ENCODE data around the gene MMD. TPM values are rescaled to one million over a fixed set of nuclear protein-coding genes. Genes with fewer than 3 reads are reported as not detected.

The MMD gene
- polyA plus RNA-seq, 1 donor from 2014 or later, result 111 TPM

DNA sequence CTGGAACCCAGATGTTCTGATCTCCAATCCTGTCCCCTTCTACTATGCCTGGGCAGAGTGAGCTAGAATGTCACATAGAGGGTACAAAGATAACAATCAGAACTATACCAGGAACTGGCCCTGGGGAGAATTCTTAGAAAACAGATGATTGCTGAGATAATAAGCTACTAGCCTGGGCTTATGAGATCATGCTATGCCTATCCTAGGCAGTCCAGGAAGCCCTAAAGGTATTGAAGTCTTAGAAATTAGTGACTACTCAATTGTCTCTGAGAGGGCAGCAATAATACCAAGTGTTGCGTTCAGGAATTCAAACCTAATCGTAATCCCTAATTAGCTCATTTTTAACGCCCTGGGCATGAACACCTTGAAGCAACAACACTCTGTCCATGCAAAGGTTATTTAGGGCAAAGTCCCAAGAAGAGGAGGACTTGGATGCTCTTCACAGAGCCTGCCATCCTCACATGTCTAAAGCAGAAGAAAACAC, 77.1 kb downstream of the MMD start:
- Histone ChIP-seq H3K9me3 (ENCODE audit: low read length) (peaks cover 3% of the 10 kb centered on the region), H3K79me2 (replicated peaks; ENCODE audit: insufficient read depth, low read length) (no peaks in the 10 kb centered on the region), H2AFZ (ENCODE audit: low read depth, low read length) (no peak overlapping the region), H3K36me3 (ENCODE audit: insufficient read depth, low read length) (no peaks in the 10 kb centered on the region), H3F3A (ENCODE audit: insufficient read depth, low read length, poor library complexity, severe bottlenecking) (no peaks in the 10 kb centered on the region), H3K27ac (ENCODE audit: low read length) (no peak overlapping the region), H3K4me3 (ENCODE audit: low read length) (no peak overlapping the region), H3K27me3 (ENCODE audit: insufficient read depth, low read depth, low read length) (no peaks in the 10 kb centered on the region), H3K9ac (ENCODE audit: low read length) (no peak overlapping the region), H4K20me1 (ENCODE audit: insufficient read depth) (no peaks in the 10 kb centered on the region), H3K9me2 (ENCODE audit: insufficient read depth, low read length) (no peaks in the 10 kb centered on the region), H3K4me2 (ENCODE audit: low read length) (no peak overlapping the region)
- TF ChIP-seq EP300 (conservative IDR thresholded peaks at IDR 0.05; ENCODE audit: poor library complexity, severe bottlenecking) (no peak), SMC3 (conservative IDR thresholded peaks at IDR 0.05; ENCODE audit: poor library complexity) (no peak), EZH2 (IDR thresholded peaks at IDR 0.05; ENCODE audit: borderline replicate concordance, insufficient read depth, low read length, poor library complexity, severe bottlenecking) (no peak), RAD21 (conservative IDR thresholded peaks at IDR 0.05) (no peak), POLR2AphosphoS5 (IDR thresholded peaks at IDR 0.05) (no peak), MXI1 (conservative IDR thresholded peaks at IDR 0.05; ENCODE audit: poor library complexity, severe bottlenecking) (no peak), TAF1 (IDR thresholded peaks at IDR 0.05; ENCODE audit: low read depth) (no peak)
- TF ChIP-seq, protein P1, sequence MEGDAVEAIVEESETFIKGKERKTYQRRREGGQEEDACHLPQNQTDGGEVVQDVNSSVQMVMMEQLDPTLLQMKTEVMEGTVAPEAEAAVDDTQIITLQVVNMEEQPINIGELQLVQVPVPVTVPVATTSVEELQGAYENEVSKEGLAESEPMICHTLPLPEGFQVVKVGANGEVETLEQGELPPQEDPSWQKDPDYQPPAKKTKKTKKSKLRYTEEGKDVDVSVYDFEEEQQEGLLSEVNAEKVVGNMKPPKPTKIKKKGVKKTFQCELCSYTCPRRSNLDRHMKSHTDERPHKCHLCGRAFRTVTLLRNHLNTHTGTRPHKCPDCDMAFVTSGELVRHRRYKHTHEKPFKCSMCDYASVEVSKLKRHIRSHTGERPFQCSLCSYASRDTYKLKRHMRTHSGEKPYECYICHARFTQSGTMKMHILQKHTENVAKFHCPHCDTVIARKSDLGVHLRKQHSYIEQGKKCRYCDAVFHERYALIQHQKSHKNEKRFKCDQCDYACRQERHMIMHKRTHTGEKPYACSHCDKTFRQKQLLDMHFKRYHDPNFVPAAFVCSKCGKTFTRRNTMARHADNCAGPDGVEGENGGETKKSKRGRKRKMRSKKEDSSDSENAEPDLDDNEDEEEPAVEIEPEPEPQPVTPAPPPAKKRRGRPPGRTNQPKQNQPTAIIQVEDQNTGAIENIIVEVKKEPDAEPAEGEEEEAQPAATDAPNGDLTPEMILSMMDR (IDR thresholded peaks at IDR 0.05; ENCODE audit: poor library complexity, severe bottlenecking), result no peak
- TF ChIP-seq, protein P2, sequence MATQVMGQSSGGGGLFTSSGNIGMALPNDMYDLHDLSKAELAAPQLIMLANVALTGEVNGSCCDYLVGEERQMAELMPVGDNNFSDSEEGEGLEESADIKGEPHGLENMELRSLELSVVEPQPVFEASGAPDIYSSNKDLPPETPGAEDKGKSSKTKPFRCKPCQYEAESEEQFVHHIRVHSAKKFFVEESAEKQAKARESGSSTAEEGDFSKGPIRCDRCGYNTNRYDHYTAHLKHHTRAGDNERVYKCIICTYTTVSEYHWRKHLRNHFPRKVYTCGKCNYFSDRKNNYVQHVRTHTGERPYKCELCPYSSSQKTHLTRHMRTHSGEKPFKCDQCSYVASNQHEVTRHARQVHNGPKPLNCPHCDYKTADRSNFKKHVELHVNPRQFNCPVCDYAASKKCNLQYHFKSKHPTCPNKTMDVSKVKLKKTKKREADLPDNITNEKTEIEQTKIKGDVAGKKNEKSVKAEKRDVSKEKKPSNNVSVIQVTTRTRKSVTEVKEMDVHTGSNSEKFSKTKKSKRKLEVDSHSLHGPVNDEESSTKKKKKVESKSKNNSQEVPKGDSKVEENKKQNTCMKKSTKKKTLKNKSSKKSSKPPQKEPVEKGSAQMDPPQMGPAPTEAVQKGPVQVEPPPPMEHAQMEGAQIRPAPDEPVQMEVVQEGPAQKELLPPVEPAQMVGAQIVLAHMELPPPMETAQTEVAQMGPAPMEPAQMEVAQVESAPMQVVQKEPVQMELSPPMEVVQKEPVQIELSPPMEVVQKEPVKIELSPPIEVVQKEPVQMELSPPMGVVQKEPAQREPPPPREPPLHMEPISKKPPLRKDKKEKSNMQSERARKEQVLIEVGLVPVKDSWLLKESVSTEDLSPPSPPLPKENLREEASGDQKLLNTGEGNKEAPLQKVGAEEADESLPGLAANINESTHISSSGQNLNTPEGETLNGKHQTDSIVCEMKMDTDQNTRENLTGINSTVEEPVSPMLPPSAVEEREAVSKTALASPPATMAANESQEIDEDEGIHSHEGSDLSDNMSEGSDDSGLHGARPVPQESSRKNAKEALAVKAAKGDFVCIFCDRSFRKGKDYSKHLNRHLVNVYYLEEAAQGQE (IDR thresholded peaks at IDR 0.05; ENCODE audit: borderline replicate concordance), result no peak

DNA sequence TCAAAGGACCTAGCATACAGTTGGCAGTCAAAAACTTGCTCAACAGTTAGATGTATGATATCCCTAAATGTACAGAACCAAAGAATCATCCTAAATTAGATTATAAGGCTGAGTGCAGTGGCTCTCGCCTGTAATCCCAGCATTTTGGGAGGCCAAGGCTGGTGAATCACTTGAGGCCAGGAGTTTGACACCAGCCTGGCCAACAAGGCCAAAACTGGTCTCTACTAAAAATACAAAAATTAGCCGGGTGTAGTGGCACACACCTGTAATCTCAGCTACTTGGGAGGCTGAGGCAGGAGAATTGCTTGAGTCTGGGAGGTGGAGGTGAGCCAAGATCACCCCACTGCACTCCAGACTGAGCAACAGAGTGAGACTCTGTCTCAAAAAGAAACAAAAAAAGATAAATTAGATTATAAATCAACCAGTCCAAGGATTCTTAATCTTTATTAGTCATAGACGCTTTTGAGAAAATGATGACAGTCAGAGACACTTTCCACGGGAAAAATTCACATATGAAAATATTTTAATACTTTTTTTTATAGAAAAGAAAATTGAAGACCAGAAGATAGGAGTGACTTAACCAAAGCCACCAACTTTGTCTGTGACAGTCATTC, 77.6 kb downstream of the MMD start:
- Histone ChIP-seq H3K9ac (ENCODE audit: low read length) (no peak overlapping the region), H2AFZ (ENCODE audit: low read depth, low read length) (no peak overlapping the region), H3K9me2 (ENCODE audit: insufficient read depth, low read length) (no peaks in the 10 kb centered on the region), H3K4me2 (ENCODE audit: low read length) (no peak overlapping the region), H3K36me3 (ENCODE audit: insufficient read depth, low read length) (no peaks in the 10 kb centered on the region), H3K79me2 (replicated peaks; ENCODE audit: insufficient read depth, low read length) (no peaks in the 10 kb centered on the region), H4K20me1 (ENCODE audit: insufficient read depth) (no peaks in the 10 kb centered on the region), H3K27ac (ENCODE audit: low read length) (no peak overlapping the region), H3K27me3 (ENCODE audit: insufficient read depth, low read depth, low read length) (no peaks in the 10 kb centered on the region), H3F3A (ENCODE audit: insufficient read depth, low read length, poor library complexity, severe bottlenecking) (no peaks in the 10 kb centered on the region), H3K9me3 (ENCODE audit: low read length) (peaks cover 3% of the 10 kb centered on the region), H3K4me3 (ENCODE audit: low read length) (no peak overlapping the region)
- TF ChIP-seq, protein P2 (IDR thresholded peaks at IDR 0.05; ENCODE audit: borderline replicate concordance), result no peak
- TF ChIP-seq SMC3 (conservative IDR thresholded peaks at IDR 0.05; ENCODE audit: poor library complexity) (no peak), RAD21 (conservative IDR thresholded peaks at IDR 0.05) (no peak), EP300 (conservative IDR thresholded peaks at IDR 0.05; ENCODE audit: poor library complexity, severe bottlenecking) (no peak), EZH2 (IDR thresholded peaks at IDR 0.05; ENCODE audit: borderline replicate concordance, insufficient read depth, low read length, poor library complexity, severe bottlenecking) (no peak), POLR2AphosphoS5 (IDR thresholded peaks at IDR 0.05) (no peak), TAF1 (IDR thresholded peaks at IDR 0.05; ENCODE audit: low read depth) (no peak), MXI1 (conservative IDR thresholded peaks at IDR 0.05; ENCODE audit: poor library complexity, severe bottlenecking) (no peak)
- TF ChIP-seq, protein P1 (IDR thresholded peaks at IDR 0.05; ENCODE audit: poor library complexity, severe bottlenecking), result no peak
